ENCODE results near the gene PEMT.

- TF ChIP-seq CTCF (conservative IDR thresholded peaks at IDR 0.05 in 1 of 2, IDR thresholded peaks at IDR 0.05 in 1 of 2; ENCODE audit: low read depth in 1 of 2, low read length in 2 of 2): no peak
- no peak for TF ChIP-seq EZH2 (IDR thresholded peaks at IDR 0.05; ENCODE audit: low read length, missing control alignments)
Observed at GRCh38 chr17:17638467-17638866, 47.0 kb upstream of the PEMT start.

All from fibroblast of lung (primary cell).